DMS153 treated with DMSO at 0.1 percent for 48 hours (cell line): ENCODE data around the gene DOCK6.

ENCODE experiments used
- DNase-seq: peaks from one replicate; lab custom pipeline; 2025; ENCODE audit not compliant: unreplicated experiment; lab: John Stamatoyannopoulos, UW

DOCK6 gene

DNA sequence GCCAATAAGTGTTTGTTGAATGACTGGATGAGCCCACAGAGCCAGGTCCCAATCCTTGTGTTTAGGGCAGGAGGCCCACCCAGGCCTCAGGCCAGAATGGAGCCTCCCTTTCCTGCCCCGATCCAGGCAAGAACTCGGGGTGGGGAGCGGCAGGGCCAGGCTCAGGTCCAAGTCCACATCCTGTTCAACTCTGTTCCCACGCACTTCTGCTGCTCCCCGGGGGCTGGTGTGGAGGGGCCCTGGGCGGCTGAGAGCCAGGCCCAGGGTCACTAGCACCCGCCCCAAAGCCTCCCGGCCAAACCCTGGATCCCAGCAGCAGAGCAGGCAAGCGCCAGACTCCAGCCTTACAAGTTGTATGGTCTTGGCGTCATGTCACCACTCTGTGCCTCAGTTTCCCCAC is 14.9 kb downstream of the DOCK6 start:
- DNase-seq, result no peak

DNA sequence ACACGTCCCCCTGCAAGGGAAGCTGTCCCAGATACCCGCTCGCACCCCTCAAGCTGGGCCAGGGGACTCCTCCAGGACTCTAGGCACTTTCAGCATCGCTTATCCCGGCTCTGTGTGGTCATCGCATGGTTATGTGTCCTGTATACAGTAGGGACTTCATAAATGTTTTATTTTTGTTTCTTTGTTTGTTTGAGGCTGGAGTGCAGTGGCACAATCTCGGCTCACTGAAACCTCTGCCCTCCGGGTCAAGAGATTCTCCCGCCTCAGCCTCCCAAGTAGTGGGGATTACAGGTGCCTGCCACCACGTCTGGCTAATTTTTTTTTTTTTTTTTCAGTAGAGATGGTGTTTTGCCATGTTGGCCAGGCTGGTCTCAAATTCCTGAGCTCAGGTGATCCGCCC is 15.4 kb downstream of the DOCK6 start:
- no peak for DNase-seq

GRCh38 chr19:11244846-11245589 is 17.3 kb downstream of the DOCK6 start:
- no peak for DNase-seq

DNA sequence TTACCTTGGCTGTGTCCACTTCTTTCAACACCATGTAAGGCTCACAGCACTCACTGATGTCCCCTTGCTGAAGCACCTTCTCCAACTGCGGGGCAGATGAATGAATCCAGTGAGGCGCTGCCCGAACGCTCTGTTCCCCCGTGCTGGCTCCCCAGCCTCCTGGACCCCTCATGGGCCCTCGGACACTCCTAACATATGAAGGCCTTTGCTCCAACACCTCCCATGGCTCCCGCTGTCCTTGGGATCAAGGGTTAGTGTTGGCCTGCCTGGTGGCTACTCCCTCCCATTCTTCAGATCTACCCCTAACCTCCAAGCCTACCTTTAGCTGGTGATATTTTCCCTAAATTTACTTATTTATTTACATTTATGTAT is 18.5 kb downstream of the DOCK6 start:
- DNase-seq, result no peak

DNA sequence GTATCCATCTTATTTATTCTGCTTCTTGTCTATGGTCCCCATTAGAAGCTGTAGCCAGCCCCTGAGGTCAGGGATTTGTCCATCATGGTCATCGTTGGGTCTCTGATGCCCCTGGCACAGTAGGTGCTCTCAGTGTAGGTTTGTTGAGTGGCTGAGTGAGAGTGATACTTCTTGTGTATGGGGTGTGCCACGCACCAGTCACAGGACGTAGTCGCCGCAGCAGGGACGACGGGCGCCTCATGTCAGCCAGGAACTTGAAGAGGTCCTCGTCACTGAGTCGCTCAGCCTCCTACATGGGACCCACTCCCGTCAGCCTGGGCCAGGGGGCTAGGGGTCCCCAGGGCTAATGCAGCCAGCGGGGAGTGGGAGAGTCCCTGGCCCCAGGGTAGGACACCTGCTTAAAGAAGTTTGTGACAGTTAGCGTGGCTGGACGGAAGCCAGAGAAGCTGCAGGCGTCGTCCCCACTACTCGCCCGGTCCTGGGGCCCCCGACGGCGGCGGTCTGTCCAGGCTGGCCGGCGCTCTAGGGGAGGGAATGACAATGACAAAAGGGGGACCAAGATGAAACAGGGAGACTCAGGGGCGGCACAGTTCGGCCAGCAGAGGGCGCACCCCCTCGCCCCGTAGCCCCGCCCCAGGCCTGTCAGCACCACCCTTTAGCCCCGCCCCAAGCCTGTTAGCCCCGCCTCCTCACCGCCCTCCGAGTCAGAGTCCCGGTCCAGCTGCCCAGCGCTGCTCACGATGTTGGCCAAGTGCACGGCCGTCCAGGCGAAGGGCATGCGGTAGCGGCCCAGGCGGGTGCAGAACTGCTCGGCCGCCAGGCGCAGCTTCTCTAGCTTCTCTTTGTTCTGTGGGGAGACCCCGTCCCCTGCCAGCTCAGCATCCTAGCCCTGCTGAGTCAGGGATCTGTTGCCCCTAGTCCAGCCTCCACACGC is 19.2 kb downstream of the DOCK6 start:
- peak; percentile 9 for DNase-seq

DNA sequence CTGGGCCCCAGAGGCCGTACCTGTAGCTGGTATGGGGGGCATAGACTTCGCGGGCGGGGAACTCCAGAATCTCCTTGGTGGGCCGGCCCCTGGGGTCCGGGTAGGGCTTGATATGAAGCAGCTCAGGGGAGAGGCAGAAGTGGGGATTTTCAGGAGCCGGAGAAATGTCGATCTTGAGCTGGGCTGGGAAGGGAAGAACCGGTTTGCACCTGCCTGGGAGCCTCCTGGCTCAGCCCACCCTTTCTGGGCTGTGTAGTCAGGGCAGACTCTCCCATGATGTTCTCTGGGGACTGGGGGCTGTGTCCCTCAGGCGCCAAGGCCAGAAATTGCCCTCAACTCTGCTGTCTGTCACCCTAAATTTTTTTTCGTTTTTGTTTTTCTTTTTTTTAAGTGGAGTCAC is 20.3 kb downstream of the DOCK6 start:
- no peak for DNase-seq

DNA sequence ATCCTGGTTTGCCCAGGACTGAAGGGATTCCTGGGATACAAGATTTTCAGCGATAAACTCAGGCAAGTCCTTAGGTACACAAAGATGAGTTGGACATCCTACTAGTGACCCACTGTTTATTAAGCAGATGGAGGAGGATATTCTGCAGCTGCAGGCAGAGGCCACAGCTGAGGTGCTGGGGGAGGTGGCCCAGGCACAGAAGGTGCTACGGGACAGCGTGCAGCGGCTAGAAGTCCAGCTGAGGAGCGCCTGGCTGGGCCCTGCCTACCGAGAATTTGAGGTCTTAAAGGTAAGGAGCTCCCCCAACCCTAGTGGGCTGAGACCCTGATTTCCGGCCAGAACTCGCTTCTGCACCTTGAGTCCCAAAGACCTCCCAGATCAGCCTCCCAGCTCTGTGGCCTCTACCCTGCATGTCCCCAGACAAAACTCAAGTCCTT is 22.3 kb downstream of the DOCK6 start:
- DNase-seq, result no peak

DNA sequence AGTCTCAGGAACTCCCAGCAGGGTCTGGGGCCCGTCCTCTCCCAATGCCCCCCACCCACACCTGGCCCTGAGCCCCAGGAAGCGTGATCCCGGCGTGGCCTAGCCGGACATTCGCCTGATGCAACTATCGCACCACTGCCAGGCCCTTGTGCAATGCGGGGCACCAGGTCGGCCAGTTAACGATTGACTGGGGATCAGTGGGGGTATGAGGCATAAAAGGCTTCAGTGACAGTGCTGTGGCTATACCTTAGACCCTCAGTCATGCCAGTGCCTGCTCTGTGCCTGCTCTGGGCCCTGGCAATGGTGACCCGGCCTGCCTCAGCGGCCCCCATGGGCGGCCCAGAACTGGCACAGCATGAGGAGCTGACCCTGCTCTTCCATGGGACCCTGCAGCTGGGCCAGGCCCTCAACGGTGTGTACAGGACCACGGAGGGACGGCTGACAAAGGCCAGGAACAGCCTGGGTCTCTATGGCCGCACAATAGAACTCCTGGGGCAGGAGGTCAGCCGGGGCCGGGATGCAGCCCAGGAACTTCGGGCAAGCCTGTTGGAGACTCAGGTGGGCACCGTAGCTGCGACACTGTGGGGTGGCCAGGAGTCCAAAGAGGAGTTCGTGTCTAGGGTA is 22.8 kb downstream of the DOCK6 start, which contains the start of gene ANGPTL8:
Gene ANGPTL8 (plus strand): TSS at position 243 of the 624 bp plus-strand sequence. CDS start 19 bp downstream, at position 262.
- DNase-seq, result no peak

- no peak for DNase-seq
These were observed 23.4 kb downstream of the DOCK6 start for GRCh38 chr19:11238781-11239376.

- no peak for DNase-seq
These were observed 24.3 kb downstream of the DOCK6 start for GRCh38 chr19:11238041-11238440.

GRCh38 chr19:11237321-11237720 is 25.0 kb downstream of the DOCK6 start:
- DNase-seq, result no peak

- DNase-seq, result no peak
These were observed 25.7 kb downstream of the DOCK6 start for GRCh38 chr19:11236324-11237301.

DNA sequence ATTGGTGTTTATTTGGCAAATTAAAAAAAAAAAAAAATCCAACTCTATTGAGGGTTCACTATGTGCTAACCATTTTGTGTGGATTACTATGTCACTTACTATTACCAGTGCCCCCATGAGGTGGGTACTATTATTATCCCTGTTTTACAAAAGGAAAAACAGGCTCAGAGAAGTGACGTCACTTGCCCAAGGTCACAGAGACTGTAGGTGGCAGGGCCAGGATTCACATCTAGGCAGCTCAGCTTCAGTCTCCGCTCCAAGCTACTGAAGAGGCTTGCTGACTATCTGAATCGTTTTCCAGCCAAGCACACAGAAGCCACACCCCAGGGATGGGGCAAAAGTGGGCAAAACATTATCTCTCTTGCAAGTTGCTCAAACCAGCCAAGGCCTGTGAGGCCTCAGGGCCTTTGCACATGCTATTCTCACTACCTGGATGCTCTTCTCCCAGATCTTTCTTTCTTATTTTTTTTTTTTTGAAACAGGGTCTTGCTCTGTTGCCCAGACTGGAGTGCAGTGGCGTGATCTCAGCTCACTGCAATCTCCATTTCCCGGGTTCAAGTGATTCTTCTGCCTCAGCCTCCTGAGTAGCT is 27.7 kb downstream of the DOCK6 start:
- no peak for DNase-seq

DNA sequence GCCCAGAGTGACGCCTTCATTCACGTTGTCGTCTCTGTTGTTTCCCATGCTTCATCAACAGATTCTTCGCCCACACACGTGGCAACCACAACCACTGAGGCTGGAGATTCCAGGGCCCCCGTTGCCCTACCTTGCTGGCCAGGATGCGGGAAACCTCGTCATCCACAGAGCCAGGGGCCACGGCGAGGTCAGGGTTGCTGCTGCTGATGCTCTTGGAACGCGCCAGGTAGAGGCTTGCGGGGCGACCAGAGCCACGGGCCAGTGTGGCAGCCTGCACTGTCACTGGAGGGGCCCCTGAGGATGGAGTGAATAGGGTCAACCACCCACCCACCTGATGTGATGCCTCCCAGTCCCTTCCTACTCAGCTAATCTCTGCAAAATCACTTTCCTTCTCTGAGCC is 29.3 kb downstream of the DOCK6 start:
- no peak for DNase-seq

DNA sequence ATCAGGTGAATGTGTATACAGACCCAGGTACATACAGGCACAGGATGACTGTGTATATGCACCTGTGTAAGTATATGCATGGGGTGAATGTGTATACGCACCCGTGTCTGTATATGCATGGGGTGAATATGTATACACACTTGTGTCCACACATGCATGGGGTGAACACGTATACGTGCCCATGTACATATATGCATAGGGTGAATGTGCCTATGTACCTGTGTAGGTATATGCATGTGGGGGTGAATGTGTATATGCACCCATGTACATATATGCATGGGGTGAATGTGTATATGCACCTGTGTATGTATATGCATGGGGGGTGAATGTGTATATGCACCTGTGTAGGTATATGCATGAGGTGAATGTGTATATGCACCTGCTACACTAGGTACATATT is 29.8 kb downstream of the DOCK6 start:
- DNase-seq, result no peak

GRCh38 chr19:11230621-11231386 is 31.5 kb downstream of the DOCK6 start:
- DNase-seq, result no peak

GRCh38 chr19:11227195-11227886 is 35.0 kb downstream of the DOCK6 start:
- DNase-seq, result no peak

- no peak for DNase-seq
These were observed 35.6 kb downstream of the DOCK6 start for GRCh38 chr19:11226716-11227166.
